Cortex of kidney (tissue), 1 donor: ENCODE results near the gene GPBAR1.

ENCODE experiments used
- DNase-seq: peaks from one replicate; lab custom pipeline; 2025; lab: John Stamatoyannopoulos, UW

GPBAR1 gene

DNA sequence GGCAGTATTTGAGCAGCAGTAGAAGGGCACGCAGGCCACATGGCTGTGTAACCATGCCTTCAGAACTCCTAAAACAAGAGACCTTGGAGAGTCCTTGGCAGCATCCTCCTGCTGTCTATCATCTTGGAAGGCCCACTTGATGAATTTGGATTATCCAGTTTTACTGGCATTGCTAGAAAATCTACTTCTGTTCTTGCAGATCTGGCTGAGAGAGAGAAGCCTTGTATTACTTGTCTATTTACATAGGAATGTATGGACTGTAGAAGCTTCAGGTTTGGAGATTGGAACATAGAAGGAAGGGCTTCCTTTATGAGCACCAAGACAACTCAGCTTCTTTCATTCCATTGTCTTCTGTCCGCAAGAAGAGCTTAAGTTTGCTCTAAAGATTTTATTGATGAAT, 16.1 kb upstream of the GPBAR1 start:
- no peak for DNase-seq

DNA sequence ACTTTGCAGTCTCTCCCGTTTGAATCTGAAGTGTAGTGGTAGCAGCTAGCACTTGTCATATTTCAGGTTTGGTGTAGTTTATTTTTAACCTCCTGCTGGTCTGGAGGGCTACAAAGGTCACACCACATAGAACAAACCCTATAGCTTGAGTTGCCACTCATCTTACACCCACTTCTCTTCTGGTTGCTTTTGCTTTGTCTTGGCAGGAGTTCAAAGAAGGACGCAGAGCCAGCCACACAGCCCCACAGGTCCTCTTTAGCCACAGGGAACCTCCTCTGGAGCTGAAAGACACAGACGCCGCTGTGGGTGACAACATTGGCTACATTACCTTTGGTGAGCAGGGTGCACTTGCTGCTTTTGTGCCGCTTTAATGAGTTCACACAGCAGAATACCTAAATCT, 15.6 kb upstream of the GPBAR1 start:
- DNase-seq = no peak

DNA sequence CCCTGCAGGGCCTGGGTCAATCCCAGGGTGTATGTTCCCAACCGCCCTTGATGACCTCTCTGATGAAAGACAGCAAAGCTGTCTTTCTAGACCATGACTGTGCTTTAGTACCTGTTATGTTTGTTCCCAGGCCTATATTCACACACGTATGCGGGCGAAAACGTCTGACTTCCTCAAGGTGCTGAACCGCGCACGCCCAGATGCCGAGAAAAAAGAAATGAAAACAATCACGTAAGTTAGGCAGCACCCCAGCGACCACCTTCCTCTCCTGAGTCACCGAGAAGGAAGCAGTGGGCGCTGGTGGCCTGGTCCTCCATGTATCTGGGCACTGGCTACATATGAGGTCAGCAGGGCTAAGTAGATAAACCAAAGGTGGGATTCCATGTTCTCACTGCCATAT, 11.1 kb upstream of the GPBAR1 start:
- no peak for DNase-seq

DNA sequence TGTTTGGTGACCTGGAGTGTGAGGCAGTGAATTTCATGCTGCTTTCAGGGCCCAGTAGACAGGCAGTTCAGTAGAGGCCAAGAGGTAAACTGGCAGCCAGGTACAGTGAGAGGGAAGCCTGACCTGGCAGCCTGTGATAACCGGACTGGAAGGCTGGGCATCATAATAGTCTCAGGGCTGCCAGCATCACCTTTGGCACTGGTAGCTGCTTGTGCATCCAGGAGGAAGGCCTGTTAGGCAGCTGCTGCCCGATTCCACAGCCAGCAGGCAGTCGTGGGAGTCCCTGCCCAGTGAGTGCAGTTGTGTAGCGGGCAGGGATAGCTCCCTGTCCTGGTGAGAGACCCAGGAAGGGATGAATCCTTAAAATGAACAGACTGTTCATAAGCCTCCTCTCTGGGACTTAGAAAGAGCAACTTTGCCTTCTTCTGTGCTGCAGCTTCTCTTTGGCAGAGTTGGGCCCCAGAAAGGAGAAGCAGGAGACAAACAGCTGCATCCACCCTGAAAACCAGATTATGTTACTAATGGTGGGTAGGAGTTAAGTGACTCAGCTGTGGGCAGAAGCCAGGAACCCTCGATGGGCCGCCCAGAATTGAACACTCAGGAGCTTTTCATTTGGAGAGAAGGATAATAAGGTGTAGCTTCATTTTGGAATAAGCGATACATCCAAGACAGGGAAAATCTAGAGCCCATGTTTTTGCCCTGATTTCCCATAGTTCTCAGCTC, 8.1 kb upstream of the GPBAR1 start:
- no peak for DNase-seq

DNA sequence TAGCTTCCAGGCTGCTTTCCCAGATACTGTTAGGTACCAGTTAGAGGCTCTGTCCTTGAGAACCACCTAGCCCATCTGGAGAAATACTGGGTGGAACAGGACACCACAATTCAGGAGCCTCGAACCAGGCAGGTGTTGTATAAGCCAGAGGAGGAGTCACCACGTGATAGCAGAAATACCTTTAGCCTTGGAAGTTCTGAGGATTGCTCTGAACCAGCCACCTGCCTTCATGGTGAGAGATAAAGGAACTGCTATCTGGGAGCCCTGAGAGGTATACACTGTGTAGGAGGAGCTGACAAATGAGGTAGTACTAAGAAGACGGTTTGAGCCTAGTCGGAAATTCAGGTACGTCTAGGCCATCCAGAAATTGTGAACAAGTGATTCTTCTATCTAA, 7.6 kb upstream of the GPBAR1 start:
- DNase-seq = no peak

DNA sequence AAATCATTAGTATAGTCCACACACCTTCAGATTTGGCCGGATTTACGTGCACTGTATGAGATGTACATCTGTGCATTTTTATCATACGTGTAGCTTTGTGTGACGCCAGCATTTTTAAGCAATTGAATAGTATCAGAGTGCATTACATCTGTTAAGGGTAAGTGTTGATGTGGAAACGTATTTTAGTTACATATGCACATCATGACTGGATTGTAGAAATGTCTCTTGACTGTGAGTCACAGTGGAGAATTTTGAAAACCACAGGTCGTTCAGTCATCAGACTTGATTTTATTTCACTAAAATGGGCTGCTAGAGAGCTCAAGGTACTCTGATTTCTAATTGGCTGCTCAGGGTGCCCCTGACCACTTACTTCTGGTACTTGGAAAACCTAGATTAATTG, 5.4 kb upstream of the GPBAR1 start:
- no peak for DNase-seq

DNA sequence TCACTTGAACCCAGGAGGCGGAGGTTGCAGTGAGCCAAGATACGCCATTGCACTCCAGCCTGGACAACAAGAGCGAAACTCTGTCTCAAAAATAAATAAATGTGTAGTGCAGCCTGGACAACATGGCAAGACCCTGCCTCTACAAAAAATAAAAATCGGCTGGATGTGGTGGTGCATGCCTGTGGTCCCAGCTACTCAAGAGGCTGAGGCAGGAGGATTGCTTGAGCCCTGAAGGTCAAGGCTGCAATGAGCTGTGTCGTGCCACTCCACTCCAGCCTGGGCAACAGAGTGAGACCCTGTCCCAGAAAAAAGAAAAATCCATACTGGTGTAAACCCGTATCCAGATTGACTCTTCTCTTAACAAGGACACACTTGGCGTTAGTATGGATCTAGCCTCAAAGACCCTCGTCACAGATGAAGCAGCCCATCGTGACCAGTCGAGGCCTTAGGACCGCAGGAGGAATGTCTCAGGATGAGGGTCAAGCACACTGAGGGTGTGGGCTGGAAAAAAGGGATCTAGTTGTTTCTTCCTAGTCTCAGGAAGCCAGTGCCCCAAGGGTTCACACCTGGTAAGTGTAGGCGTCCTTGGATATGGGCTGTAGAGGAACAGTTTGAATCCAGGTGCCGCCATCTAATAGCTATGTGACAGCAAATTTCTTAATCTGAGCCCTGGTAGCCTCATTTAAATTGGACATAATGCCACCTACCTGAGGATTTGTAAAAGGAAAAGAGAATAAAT, 4.0 kb upstream of the GPBAR1 start:
- no peak for DNase-seq

DNA sequence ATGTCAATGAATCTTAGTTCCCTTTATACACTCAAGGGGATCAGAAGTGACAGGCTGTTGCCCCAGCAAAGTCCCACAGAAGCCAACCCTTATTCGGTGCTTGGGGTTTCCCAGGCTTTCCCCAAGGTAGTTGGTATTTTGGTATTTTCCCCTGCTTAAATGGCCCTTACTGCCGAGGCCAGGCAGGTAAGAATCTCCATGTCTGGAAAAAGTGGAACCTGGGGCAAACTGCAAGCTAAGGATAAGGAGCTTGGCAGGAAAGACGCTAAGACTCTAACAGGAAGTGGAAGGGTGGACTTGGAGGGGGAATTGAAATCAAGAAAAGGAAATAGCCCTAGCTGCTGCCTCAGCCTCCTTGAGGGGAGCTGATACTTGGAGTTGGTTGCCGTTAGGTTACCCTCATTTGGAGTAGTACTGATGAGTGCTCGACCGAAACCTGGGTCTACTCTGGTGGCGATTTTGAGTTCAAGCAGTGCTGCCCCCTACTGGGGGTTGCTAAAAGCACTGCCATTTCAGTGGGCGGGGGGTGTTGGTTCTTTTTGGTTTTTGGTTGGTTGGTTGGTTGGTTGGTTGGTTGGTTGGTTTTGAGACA, 3.3 kb upstream of the GPBAR1 start:
- DNase-seq = no peak

DNA sequence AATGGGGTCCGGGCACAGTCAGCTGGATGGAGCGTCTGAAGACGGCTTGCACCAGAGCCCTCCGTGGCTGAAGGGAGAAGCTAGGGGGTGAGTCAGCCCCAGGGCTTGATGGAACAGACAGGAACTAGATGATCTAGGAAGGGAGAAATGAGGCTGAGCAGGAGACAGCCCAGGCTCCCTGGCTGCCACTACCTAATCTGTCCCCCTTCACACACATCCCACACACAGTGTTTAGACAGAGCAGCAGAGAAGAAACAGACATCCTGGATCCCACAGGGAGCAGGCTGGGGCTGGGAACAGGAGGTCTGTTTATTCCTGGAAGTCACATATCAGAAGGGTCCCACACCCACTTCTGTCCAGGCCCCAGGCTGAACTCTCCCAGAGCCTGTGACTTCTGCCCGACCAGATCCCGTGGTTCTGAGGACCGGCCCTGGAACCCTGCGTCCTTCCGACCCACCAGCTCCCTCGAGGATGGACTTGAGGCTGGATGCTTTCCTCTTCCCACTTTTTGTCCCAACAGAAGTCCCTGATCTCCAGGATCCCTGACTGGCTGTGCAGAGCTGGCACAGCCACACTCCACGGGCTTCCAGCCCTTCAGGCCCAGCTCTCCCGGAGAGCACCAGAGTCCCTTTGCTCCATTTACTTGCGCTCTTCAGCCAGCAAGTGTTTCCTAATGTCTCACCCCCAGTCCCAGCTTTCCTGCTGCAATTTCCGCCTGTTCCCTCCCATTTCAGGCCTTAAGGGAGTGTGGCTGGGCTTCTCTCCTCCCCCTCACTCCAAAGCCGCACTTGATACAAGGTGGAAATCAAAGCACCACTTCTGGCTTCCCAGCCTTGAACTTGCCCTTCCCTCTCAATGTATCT, 1.5 kb upstream of the GPBAR1 start:
- DNase-seq = no peak

DNA sequence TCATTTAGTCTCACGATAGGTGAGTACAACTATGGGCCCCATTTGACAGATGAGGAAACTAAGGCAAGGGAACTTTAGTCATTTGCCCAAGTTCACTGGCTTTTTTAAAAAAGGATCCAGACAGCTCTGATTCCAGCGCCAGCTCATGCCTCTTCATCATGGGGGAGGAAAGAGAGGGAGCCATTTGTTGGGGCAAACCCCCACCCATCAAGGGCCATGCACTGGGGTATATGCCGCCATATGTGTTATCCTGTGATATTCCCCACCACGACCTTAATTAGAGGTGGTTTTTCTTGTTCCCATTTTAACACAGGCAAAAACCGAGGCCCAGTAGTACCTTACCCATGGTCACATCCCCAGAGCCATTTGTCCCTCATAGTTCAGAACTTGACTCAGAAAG, 649 bp upstream of the GPBAR1 start:
- DNase-seq = no peak

DNA sequence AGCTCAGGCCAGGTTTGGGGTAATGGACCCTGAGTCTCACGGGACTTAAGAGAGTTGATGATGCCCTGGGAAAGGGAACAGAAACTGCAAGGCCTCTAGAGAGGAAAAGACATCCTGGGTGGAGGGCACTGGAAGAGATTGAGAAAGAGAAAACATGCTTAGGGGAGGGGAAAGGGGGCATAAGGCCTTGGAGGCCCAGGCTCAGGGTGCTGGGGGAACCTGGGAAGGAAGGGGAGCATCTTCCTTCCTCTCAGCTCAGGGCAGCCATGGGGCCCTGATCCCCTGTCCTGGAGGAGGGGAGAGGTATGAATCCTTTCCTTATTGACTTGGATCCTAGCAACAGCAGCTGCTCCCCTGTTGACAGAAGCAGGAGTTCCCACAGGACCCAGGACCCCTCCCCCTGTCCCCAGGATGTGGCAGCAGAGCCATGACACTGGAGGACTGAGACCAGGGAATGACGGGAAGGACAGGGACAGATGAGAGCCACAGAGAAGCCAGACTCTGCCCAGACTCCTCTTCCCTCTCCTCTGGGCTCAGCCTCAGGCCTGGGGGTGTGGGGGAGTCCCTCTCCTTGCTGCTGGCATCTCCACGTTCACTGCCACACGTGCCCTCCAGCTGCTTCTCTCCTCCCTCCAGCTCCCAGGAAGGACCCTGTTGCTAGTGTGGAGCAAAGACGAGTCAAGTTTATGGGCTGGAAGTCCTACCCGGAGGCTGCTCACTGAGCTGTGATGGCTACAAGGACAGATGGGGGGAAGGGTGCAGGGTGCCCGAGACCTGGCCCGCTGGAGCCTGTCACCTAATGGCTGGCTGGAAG, 815 bp downstream of the GPBAR1 start:
- DNase-seq = no peak

DNA sequence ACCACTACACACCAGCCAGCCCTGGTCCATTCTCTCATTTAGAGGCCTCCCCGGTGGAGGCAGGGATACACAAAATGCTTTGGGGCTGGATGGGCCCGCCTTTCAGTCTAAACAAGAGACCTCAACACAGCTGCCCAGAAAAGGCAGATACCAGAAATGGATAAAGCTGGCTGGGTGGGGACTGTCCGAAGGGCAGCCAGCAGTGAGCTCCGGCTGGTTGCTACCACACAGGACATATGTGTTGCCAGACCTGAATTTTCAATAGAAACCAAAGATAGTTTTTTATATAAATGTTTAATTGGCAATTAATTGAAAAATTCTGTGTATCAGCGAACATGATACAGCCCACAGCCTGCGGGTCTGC, 1.4 kb downstream of the GPBAR1 start:
- DNase-seq = no peak

DNA sequence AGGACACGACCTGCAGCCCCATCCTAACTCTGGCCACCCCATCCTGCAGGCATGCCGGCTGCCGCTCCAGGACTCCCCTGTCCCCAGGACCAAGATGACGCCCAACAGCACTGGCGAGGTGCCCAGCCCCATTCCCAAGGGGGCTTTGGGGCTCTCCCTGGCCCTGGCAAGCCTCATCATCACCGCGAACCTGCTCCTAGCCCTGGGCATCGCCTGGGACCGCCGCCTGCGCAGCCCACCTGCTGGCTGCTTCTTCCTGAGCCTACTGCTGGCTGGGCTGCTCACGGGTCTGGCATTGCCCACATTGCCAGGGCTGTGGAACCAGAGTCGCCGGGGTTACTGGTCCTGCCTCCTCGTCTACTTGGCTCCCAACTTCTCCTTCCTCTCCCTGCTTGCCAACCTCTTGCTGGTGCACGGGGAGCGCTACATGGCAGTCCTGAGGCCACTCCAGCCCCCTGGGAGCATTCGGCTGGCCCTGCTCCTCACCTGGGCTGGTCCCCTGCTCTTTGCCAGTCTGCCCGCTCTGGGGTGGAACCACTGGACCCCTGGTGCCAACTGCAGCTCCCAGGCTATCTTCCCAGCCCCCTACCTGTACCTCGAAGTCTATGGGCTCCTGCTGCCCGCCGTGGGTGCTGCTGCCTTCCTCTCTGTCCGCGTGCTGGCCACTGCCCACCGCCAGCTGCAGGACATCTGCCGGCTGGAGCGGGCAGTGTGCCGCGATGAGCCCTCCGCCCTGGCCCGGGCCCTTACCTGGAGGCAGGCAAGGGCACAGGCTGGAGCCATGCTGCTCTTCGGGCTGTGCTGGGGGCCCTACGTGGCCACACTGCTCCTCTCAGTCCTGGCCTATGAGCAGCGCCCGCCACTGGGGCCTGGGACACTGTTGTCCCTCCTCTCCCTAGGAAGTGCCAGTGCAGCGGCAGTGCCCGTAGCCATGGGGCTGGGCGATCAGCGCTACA, 2.1 kb downstream of the GPBAR1 start:
- DNase-seq = no peak

DNA sequence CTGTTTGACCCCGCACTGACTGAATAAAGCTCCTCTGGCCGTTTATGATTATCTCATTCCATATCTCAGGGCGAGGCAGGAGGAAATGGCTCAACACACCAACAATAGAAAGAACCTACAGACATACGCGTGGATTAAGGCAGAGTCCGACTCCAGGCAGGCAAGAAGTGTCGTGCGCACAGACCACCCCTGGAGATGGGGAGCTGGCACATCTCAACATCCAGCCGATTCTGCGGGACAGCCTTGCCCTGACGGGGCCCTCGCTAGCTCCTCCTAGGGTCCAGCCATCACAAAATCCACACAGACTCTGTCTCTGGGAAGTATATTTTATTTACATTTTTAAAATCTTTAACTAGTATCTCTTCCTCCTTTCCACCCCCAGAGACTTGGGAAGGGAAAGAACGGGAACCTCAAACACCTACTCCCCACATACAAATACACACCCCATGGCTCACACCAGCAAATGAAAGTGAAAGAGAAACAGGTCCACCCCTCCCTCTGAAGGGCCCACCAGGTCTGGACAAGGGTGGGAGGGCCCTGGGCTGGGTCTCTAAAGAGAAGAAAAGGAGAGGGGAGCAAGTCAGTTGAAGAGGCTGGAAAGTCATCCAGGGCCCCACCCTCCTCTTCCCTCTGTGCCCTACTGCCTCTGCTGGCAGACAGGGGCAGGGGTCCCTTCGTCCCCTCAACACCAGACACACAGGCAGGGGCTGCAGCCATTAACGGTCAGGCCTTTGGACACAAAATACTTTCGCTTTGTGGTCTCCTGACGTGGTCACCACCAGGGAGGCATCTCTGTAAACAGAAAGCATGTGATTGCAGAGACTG, 3.2 kb downstream of the GPBAR1 start:
- no peak for DNase-seq

DNA sequence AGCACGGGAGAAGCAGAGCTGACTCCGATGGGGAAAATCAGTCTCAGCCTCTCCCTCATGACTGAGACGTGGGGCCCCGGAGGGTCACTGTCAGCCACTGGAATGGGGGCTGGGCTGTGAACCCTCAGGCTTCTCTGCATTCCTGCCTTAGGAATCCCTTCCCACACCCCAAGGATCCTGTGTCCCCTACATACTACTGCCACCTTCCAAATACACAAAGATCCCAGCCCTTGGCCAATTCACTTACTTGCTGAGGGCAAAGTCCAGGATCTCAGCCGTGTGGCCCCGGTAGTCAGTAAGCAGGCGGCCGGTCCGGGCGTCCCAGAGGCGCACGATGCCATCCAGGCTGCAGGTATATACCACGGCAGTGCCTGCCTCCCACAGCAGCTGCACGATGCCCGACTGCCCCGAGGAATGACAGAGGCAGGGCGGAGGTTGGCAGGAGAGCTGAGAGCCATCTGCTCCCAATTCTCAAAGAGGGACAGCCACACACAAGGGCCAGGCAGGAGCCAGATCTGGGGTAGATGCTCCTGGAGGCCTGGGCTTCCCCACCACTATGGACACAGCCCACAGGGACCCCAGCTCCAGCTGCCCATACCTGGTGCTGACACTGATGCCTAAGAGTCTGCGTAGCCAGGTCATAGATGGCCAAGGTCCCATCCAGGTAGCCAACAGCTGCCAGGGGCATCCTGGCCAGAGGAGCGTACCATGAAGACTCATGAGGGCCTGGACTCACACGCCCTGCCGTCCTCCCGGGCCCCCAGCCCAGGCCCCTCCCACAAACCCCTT, 4.2 kb downstream of the GPBAR1 start:
- no peak for DNase-seq

DNA sequence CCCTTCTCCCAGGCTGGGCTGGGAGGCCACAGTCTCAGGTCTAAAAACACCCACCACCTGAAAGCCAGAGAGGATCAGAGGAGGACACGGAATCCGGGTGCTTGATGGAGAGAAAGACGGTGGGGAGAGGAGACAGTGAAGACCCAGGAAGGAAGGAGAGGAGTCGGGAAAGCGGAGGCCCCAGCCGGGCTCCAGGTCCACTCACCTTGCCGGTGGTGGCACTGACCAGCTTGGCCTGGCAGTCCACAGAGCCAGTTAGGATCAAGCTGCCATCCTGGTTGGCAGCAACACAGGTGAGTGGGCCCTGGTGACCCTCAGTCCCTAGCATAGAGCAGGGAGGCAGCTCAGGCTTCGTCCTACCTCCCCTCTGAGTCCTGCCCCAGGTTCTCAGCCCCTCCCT, 4.8 kb downstream of the GPBAR1 start:
- no peak for DNase-seq

DNA sequence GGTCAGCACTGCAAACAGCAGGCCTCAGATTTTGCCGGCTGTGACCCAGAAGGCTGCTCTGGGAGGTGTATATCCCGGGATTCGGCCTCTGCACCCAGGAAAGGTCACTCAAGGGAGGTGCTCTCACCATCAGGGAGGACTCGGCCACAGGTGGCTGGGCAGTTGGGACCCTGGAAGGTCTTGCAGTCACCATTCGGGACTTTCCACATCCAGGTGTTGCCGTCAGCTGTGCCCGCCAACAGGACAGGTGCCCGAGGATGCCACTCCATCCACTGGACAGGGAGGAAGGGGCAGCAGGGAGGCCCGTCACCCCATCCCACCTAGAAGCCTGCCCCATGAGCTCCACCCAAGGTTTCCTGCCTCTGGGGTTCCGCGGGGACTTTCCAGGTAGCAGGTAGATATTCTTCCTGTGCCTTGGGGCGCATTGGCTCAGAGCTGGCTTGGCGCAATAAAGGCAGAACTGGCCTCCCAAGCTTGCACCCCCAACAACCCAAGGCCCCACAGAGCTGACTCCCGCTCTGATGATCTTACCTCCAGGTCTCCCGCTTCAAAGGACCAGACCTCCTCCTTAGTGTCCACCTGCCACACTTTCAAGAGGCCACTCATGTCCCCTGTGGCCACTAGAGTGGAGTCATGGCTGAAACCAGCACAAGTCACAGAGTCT, 5.6 kb downstream of the GPBAR1 start:
- no peak for DNase-seq

DNA sequence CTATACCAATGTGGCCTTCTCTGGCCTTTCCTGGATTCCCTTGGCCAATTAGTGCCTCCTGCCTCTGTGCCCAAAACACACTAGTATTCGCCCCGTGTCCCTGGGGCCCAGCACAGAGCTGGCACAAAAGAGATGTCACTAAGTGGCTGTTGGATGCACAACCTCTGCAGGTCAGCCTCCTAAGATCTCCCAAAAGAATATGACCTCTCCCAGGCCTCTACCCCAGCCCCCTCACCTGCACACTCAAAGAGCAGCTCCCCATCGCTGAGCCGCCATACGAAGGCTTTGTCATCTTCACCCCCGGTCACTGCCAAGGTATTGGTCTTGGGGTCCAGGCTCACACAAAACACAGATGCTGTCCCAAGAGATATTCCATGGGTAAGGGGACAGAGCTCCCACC, 6.4 kb downstream of the GPBAR1 start:
- DNase-seq = no peak
